ENCODE data around the gene AVPR1A.

Gene AVPR1A

DNA sequence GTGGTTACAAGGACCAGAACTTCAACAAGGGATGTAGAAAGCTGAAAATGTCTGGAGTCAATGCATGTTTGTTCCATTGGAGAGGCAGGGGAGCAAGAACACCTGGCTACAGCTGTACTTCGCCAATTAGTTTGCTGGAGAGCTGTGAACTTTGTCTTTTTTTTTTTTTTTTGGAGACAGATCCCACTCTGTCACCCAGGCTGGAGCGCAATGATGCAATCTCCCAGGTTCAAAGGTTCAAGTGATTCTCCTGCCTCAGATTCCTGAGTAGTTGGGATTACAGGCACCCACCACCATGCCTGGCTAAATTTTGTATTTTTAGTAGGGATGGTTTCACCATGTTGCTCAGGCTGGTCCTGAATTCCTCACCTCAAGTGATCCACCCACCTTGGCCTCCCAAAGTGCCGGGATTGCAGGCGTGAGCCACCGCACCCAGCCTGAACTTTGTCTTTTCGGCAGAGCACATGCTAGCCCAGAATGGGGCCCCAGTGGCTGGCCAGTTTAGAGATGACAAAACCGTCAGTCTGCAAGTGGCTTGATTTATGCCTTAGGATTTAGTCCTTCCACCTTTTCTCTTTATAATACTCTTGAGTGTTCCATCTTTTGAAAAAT lies 55.5 kb downstream of the AVPR1A start:
- no peak for DNase-seq (ENCODE audit: low read depth in 2 of 3, low spot score in 1 of 3)

- DNase-seq (ENCODE audit: low read depth in 2 of 3, low spot score in 1 of 3): no peak
Observed at GRCh38 chr12:63093711-63094110, 57.3 kb downstream of the AVPR1A start.

DNA sequence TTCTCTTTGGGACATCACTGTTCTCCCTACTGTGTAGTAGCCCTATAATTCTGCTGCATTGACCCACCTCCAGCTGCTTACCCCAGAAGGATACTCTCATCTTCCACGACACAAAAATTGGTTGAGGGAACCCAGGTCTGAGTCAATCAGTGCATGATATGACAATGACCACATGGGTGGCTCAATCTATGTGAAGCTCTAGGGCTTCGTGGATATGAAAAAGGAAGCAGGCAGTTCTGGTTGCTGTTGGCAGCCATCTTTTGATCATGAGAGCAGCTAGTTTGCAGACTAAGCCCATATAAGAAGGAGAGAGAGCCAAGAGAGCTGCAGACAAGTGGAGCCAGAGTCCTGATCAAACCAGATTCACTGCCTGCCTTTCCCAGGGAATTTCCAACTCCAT lies 57.9 kb downstream of the AVPR1A start:
- DNase-seq (ENCODE audit: low read depth in 2 of 3, low spot score in 1 of 3): no peak

Measured in stimulated activated CD4-positive, alpha-beta T cell treated with anti-CD3 and anti-CD28 coated beads, Interleukin-12 subunit alpha, Interleukin-12 subunit beta, amount 100 ng/mL, for 48 hours (primary cell).